Smooth muscle cell (in vitro differentiated cells): ENCODE measurements around the gene RPS6KA2. TPM values are rescaled to one million over a fixed set of nuclear protein-coding genes. Genes with fewer than 3 reads are reported as not detected.

ENCODE experiments used
- DNase-seq: peaks from one replicate; lab custom pipeline; 2025; ENCODE audit not compliant: unreplicated experiment; lab: John Stamatoyannopoulos, UW
- H2AFZ ChIP-seq: fragments of 200-600 bp; sonication (generic); 2 replicates; pipeline ENCODE4 v1.6.0; 2016; ENCODE audit warnings: antibody characterized with exemption, low read depth, mild to moderate bottlenecking
- H3F3A ChIP-seq: fragments of 200-600 bp; sonication (generic); 2 replicates; pipeline ENCODE4 v1.6.0; 2017; ENCODE audit warnings: antibody characterized with exemption, low read depth
- H3K27ac ChIP-seq: fragments of 200-600 bp; sonication (generic); 2 replicates; pipeline ENCODE4 v1.5.1; 2016; ENCODE audit warnings: low read depth, mild to moderate bottlenecking
- H3K27me3 ChIP-seq: fragments of 200-600 bp; sonication (generic); 2 replicates; pipeline ENCODE4 v1.6.1; 2016; ENCODE audit warnings: low read depth, mild to moderate bottlenecking
- H3K36me3 ChIP-seq: fragments of 200-600 bp; sonication (generic); 2 replicates; pipeline ENCODE4 v1.5.1; 2016; ENCODE audit warnings: low read depth
- H3K4me1 ChIP-seq: fragments of 200-600 bp; sonication (generic); 2 replicates; pipeline ENCODE4 v1.5.1; 2016; ENCODE audit warnings: low read depth
- H3K4me2 ChIP-seq: fragments of 200-600 bp; sonication (generic); 2 replicates; pipeline ENCODE4 v1.6.0; 2016; ENCODE audit warnings: mild to moderate bottlenecking
- H3K4me3 ChIP-seq: fragments of 200-600 bp; sonication (generic); 2 replicates; pipeline ENCODE4 v1.5.1; 2016; ENCODE audit warnings: mild to moderate bottlenecking
- H3K79me2 ChIP-seq: fragments of 200-600 bp; sonication (generic); 2 replicates; pipeline ENCODE4 v1.6.0; 2016; ENCODE audit warnings: low read depth, mild to moderate bottlenecking
- H3K9ac ChIP-seq: fragments of 200-600 bp; sonication (generic); 2 replicates; pipeline ENCODE4 v1.6.0; 2016; ENCODE audit warnings: low read depth
- H3K9me3 ChIP-seq: fragments of 200-600 bp; sonication (generic); replicated peaks from 2 replicates; pipeline ENCODE4 v1.5.1; 2016; ENCODE audit warnings: low read depth
- H4K20me1 ChIP-seq: fragments of 200-600 bp; sonication (generic); 2 replicates; pipeline ENCODE4 v1.6.0; 2016; ENCODE audit warnings: low read depth
- WGBS: methylation state at CpG from one replicate; pipeline ENCODE4 v1.1.7; 2016; ENCODE audit warnings: low lambda C conversion rate; 5-methylcytosine and 5-hydroxymethylcytosine counted together
- polyA plus RNA-seq: library from polyadenylated mRNA; unstranded; fragments of >200 nt; fragmentation: Nextera tagmentation; extraction: Ambion mirVana; gene quantifications from 2 replicates; pipeline ENCODE4 v1.2.1, GENCODE V29; 2016
- total RNA-seq: library from RNA; depleted of rRNA; stranded (reverse); fragments of >200 nt; gene quantifications from 2 replicates; pipeline ENCODE4 v1.2.3, GENCODE V29; 2014
- TF ChIP-seq, protein P1 (sequence below): fragments of 200-600 bp; sonication (generic); IDR thresholded peaks from 2 replicates; pipeline ENCODE4 v1.5.1; 2017; ENCODE audit warnings: borderline replicate concordance, mild to moderate bottlenecking, antibody characterized with exemption; ENCODE audit not compliant: insufficient read depth, poor library complexity, severe bottlenecking

The RPS6KA2 gene
- total and polyA plus RNA-seq, 2 experiments from 2014 or later: 7.8 to 10.4 TPM

DNA sequence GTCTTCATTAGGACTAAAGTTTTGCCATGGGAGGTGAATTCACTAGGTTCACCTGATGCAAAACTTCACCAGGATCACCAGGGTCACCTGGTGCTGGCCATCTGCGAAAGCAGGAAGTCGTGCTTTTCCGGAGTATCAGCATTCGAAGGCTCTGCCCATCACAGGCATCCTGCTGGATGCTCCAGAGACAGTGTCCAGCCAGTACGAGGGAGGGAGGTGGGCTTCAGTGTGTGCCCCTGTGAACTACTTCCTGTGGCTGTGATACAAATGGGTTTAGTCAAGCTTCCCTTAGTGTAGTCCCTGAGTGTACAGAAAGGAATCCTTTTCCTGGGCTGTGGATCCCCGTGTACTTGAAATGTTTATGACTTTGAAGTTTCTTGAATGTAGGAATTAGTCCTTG, 3.4 kb upstream of the RPS6KA2 start:
- H2AFZ ChIP-seq: no peak overlapping the region
- H4K20me1 ChIP-seq: no peaks in the 10 kb centered on the region
- DNase-seq: no peak
- no peak overlapping the region for H3K4me3 ChIP-seq
- TF ChIP-seq, protein P1, sequence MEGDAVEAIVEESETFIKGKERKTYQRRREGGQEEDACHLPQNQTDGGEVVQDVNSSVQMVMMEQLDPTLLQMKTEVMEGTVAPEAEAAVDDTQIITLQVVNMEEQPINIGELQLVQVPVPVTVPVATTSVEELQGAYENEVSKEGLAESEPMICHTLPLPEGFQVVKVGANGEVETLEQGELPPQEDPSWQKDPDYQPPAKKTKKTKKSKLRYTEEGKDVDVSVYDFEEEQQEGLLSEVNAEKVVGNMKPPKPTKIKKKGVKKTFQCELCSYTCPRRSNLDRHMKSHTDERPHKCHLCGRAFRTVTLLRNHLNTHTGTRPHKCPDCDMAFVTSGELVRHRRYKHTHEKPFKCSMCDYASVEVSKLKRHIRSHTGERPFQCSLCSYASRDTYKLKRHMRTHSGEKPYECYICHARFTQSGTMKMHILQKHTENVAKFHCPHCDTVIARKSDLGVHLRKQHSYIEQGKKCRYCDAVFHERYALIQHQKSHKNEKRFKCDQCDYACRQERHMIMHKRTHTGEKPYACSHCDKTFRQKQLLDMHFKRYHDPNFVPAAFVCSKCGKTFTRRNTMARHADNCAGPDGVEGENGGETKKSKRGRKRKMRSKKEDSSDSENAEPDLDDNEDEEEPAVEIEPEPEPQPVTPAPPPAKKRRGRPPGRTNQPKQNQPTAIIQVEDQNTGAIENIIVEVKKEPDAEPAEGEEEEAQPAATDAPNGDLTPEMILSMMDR: no peak
- H3K79me2 ChIP-seq: no peaks in the 10 kb centered on the region
- no peaks in the 10 kb centered on the region for H3K36me3 ChIP-seq
- no peak overlapping the region for H3K4me2 ChIP-seq
- 79% methylated on average over 6 of the region's 6 CpGs for WGBS
- peaks cover 7% of the 10 kb centered on the region for H3K4me1 ChIP-seq
- no peak overlapping the region for H3K27ac ChIP-seq
- H3K9me3 ChIP-seq: no peaks in the 10 kb centered on the region
- no peaks in the 10 kb centered on the region for H3K27me3 ChIP-seq
- no peaks in the 10 kb centered on the region for H3F3A ChIP-seq
- H3K9ac ChIP-seq: no peak overlapping the region

DNA sequence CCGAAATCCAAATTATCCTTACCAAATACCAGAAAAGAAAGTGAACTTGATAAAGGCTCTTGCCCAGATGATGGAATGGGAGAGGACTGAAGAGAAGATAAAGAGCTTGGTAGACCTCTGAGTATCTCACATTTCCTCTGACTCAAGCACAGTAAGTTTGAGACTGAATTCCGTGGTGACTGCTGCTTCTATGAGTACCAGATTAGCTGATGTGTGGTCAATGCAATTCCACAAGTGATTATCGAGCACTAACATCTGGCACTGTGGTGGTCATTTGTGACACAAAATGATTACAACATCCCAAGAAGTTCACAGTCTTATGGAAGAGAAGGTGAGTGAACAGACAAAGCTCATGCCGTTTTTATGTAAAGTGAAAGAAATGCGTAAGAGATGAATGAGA, 2.6 kb upstream of the RPS6KA2 start:
- no peaks in the 10 kb centered on the region for H3K9me3 ChIP-seq
- no peak overlapping the region for H3K4me3 ChIP-seq
- H3K36me3 ChIP-seq: no peaks in the 10 kb centered on the region
- H4K20me1 ChIP-seq: no peaks in the 10 kb centered on the region
- H3K27ac ChIP-seq: no peak overlapping the region
- H3K9ac ChIP-seq: no peak overlapping the region
- no peaks in the 10 kb centered on the region for H3K79me2 ChIP-seq
- peaks cover 7% of the 10 kb centered on the region for H3K4me1 ChIP-seq
- H3K27me3 ChIP-seq: no peaks in the 10 kb centered on the region
- H3K4me2 ChIP-seq: peak overlapping the region; percentile 2
- H2AFZ ChIP-seq: no peak overlapping the region
- no peak for DNase-seq
- TF ChIP-seq, protein P1: no peak
- H3F3A ChIP-seq: no peaks in the 10 kb centered on the region
- 55% methylated on average over 5 of the region's 5 CpGs for WGBS

DNA sequence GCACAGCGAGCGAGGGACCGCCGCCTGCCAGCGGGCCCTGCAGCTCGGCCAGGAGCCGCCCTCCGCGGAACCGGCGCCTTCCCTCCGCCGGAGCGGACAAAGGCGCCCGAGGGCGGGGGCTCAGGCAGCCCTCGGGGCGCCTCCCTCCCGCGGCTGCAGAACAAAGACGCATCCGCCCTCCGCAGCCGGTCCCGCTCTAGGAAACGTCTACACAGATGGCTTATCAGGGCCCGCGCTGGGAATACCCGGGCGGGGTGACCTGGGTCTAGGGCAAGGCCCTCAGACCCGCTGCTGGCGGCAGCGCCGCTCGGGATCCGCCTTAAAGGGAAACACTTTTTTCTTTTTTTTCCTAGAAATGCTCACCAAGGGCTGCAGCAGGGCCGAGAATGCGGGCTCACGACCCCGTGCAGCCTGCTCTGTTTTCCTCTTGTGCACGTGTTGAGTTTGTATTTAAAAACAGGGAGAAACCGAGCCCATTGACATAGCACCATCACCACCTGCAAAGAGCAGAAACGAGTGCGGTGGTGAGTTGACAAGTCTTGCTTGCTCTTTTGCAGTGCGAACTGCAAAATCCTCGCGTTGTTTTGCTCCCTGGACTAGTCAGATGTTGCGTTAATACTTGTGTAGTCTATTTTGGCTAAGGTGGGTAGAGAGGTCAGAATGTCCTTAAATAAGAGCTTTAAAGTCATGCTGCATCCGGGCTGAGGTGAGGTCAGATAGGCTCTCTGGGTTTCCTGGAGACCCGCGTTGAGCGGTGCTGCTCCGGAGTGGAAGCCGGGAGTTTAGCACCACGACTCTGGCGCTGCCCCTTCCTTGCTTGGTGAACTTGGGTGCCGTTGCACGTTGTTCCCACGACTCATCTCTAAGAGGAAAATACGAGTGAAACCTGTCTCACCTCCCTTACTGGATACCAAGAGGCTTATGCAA, 1.1 kb upstream of the RPS6KA2 start:
- no peak for DNase-seq
- peaks cover 3% of the 10 kb centered on the region for H3K79me2 ChIP-seq
- peak overlapping the region; percentile 84 for H3K27ac ChIP-seq
- H3K9me3 ChIP-seq: no peaks in the 10 kb centered on the region
- TF ChIP-seq, protein P1: no peak
- no peaks in the 10 kb centered on the region for H3K36me3 ChIP-seq
- H2AFZ ChIP-seq: peak overlapping the region; percentile 36
- no peaks in the 10 kb centered on the region for H3K27me3 ChIP-seq
- H3K4me3 ChIP-seq: peak overlapping the region; percentile 74
- peak overlapping the region; percentile 93 for H3K4me2 ChIP-seq
- 2% methylated on average over 61 of the region's 61 CpGs for WGBS
- H3K9ac ChIP-seq: peak overlapping the region; percentile 80
- peaks cover 7% of the 10 kb centered on the region for H3K4me1 ChIP-seq
- no peaks in the 10 kb centered on the region for H3F3A ChIP-seq
- no peaks in the 10 kb centered on the region for H4K20me1 ChIP-seq
